Esophagus muscularis mucosa (tissue), 4 donors: ENCODE data around the gene HS2ST1. TPM values are rescaled to one million over a fixed set of nuclear protein-coding genes. Genes with fewer than 3 reads are reported as not detected.

Experiments used
- DNase-seq: peaks from one replicate; pipeline ENCODE4 v3.0.0-alpha.2; 2017; ENCODE audit errors: extremely low spot score
- H3K27ac ChIP-seq, 4 donors: fragments of 200-600 bp; sonication (generic); replicated peaks in 1 of 4; 1 replicate in 3 of 4; 2 replicates in 1 of 4; pipeline ENCODE4 v1.5.1; 2016 to 2019; ENCODE audit warnings: mild to moderate bottlenecking in 1 of 4
- H3K27me3 ChIP-seq, 4 donors: fragments of 200-600 bp; sonication (generic); one replicate each; pipeline versions ENCODE4 v1.5.1 to v1.6.0; 2016 to 2019
- H3K36me3 ChIP-seq, 4 donors: fragments of 200-600 bp; sonication (generic); one replicate each; pipeline ENCODE4 v1.5.1; 2016 to 2019
- H3K4me1 ChIP-seq, 4 donors: fragments of 200-600 bp; sonication (generic); one replicate each; pipeline ENCODE4 v1.5.1; 2016 to 2019
- H3K4me3 ChIP-seq, 4 donors: fragments of 200-600 bp; sonication (generic); 1 replicate in 2 of 4; 2 replicates in 2 of 4; pipeline ENCODE4 v1.5.1; 2016 to 2019; ENCODE audit warnings: mild to moderate bottlenecking in 4 of 4, moderate library complexity in 1 of 4
- H3K9me3 ChIP-seq, 4 donors: fragments of 200-600 bp; sonication (generic); 1 replicate in 3 of 4; 2 replicates in 1 of 4; pipeline ENCODE4 v1.5.1; 2016 to 2019
- EP300 ChIP-seq: sonication (generic); formaldehyde crosslinking; IDR thresholded peaks from one replicate; pipeline ENCODE4 v1.6.1; 2017; ENCODE audit warnings: antibody characterized with exemption
- POLR2A ChIP-seq: fragments of 450-650 bp; IDR thresholded peaks from one replicate; pipeline ENCODE4 v1.6.1; 2017; ENCODE audit warnings: antibody characterized with exemption, moderate library complexity, mild to moderate bottlenecking, low read depth
- POLR2AphosphoS5 ChIP-seq, 2 donors: sonication (generic); formaldehyde crosslinking; IDR thresholded peaks; one replicate each; pipeline ENCODE4 v1.6.1; 2017; ENCODE audit warnings: antibody characterized with exemption in 2 of 2
- WGBS: methylation state at CpG from one replicate; pipeline ENCODE4 v1.1.5; 2018; 5-methylcytosine and 5-hydroxymethylcytosine counted together
- intact Hi-C: fragments of 100-400 bp; cut with DNase I; formaldehyde crosslinking; loops from one replicate; pipeline ENCODE4 v1.15.1; 2023
- total RNA-seq, 4 donors: library from RNA; depleted of rRNA; stranded (reverse); fragments of >200 nt; gene quantifications; one replicate each; pipeline versions ENCODE4 v1.1.0 to v1.2.1, GENCODE V29; 2016
- TF ChIP-seq, protein P1 (sequence below), 3 experiments: fragments of 200-600 bp in 2 of 3; fragments of 450-650 bp in 1 of 3; sonication (generic) in 2 of 3; IDR thresholded peaks; one replicate each; pipeline ENCODE4 v1.5.1; 2017 to 2019; ENCODE audit warnings: antibody characterized with exemption in 3 of 3, mild to moderate bottlenecking in 2 of 3, moderate library complexity in 1 of 3

Gene HS2ST1
- total RNA-seq, 4 donors from 2014 or later, result 8.5 to 11.6 (median 9.4) TPM

DNA sequence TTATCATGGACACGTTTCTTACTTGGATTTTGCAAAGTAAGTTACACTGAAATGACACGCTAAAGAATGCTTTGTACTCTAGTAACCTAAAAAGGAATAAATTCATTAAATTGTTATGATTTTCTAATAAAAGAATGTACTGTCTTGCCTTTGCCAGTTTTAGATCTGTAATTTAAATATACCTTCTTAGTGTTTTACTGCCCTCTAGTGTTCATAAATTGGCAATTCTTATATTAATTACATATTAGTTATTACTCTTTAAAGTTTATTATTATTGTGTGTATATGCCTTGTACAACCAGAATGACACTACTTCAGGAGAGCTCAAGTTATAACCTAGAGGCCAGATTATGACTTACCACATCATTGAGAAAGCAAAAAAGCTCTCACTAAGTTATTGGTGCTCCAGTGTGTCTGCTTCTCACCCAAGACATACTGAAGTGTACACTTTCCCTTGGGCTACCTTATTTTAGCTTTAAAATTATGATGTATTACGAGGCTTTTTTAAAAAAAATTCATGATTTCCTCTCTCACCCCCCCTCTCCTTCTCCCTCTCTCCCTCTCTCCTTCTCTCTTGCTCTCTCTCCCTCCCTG lies 169.9 kb downstream of the HS2ST1 start:
- intact Hi-C loops, result loop anchor here (1.0 to 10.0 kb wide), 4 partner anchors 251 to 710 kb away; partner anchors contain the start of gene SH3GLB1

DNA sequence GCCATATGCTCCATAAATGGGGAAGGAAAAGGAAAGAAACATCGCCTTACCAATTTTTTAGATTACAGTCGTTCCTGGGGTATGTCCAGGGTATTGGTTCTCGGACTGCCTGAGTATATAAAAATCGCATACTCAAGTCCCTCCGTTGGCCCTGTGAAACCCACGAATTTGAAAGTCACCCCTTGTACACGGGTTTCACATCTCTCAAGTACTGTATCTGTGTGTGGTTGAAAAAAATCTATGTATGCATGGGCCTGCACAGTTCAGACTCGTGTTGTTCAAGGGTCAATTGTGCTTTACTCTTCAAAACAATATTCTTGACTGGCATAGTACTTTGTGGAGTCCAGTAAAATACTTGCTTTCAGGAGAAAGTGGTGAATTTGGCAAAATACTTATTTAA lies 171.7 kb downstream of the HS2ST1 start:
- intact Hi-C loops, result loop anchor here (10.0 kb wide), 3 partner anchors 381 to 711 kb away; partner anchors contain the start of gene SH3GLB1
- Histone ChIP-seq H3K36me3 (no peaks in the 10 kb centered on the region), H3K4me3 (no peak overlapping the region), H3K9me3 (no peaks in the 10 kb centered on the region), H3K27ac (no peak overlapping the region), H3K4me1 (peaks cover 0 to 6% (median 5%) of the 10 kb centered on the region in 4 donors), H3K27me3 (no peaks in the 10 kb centered on the region)
- no peak for DNase-seq
- WGBS, result 91% methylated on average over 8 of the region's 8 CpGs
- TF ChIP-seq EP300 (no peak), POLR2AphosphoS5 (IDR thresholded peaks at IDR 0.05) (no peak), POLR2A (no peak)
- TF ChIP-seq, protein P1, sequence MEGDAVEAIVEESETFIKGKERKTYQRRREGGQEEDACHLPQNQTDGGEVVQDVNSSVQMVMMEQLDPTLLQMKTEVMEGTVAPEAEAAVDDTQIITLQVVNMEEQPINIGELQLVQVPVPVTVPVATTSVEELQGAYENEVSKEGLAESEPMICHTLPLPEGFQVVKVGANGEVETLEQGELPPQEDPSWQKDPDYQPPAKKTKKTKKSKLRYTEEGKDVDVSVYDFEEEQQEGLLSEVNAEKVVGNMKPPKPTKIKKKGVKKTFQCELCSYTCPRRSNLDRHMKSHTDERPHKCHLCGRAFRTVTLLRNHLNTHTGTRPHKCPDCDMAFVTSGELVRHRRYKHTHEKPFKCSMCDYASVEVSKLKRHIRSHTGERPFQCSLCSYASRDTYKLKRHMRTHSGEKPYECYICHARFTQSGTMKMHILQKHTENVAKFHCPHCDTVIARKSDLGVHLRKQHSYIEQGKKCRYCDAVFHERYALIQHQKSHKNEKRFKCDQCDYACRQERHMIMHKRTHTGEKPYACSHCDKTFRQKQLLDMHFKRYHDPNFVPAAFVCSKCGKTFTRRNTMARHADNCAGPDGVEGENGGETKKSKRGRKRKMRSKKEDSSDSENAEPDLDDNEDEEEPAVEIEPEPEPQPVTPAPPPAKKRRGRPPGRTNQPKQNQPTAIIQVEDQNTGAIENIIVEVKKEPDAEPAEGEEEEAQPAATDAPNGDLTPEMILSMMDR (IDR thresholded peaks at IDR 0.05), result no peak

More for the DNA sequence above, 169.9 kb downstream of the HS2ST1 start:
- TF ChIP-seq EP300, result no peak
- TF ChIP-seq, protein P1 (IDR thresholded peaks at IDR 0.05), result peak; percentile 33 to 70 (median 60)
- no peaks in the 10 kb centered on the region for H3K9me3 ChIP-seq
- H3K4me3 ChIP-seq, result no peak overlapping the region
- DNase-seq, result no peak
- no peaks in the 10 kb centered on the region for H3K36me3 ChIP-seq
- no peak overlapping the region for H3K27ac ChIP-seq
- no peaks in the 10 kb centered on the region for H3K27me3 ChIP-seq
- 27% methylated on average over 3 of the region's 3 CpGs for WGBS
- peaks cover 0 to 6% (median 3%) of the 10 kb centered on the region in 4 donors for H3K4me1 ChIP-seq

DNA sequence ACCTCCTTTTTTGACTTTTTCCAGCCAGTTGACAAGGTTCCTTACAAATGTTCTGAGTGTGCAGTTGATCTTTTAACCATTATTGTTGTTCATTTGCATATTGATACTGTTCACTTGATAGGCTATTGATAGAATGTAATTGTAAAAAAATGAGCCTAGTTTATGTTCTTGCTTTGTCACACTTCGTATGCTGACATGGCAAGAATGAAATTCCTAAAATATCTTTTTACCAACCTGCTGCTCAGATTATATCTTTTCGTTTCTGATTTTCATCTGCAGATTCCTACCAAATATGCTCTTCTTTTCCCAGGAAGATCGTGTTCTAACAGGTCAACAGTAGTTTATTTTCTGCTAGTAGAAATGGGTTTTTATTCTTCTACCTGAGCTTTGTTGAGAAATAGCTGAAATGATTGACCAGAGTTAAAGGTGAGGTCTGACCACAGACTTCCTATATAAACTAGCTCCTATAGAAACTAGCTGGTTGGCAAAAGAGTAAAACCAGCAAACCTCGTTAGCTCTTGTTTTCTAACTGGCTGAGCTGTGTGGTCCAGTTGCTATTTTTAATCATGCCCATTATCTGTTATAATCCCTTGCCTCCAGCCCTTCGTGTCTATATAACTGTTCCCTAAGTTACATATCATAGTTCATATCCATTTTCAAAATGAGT lies 174.8 kb downstream of the HS2ST1 start:
- peaks cover 0 to 4% (median under 1%) of the 10 kb centered on the region in 4 donors for H3K4me1 ChIP-seq
- H3K36me3 ChIP-seq, result no peaks in the 10 kb centered on the region
- TF ChIP-seq, protein P1 (IDR thresholded peaks at IDR 0.05), result no peak
- TF ChIP-seq POLR2AphosphoS5 (IDR thresholded peaks at IDR 0.05) (no peak), POLR2A (no peak), EP300 (no peak)
- no peaks in the 10 kb centered on the region for H3K27me3 ChIP-seq
- intact Hi-C loops, result loop anchor here (10.0 kb wide), 3 partner anchors 384 to 714 kb away; partner anchors contain the start of gene SH3GLB1
- H3K27ac ChIP-seq, result no peak overlapping the region
- H3K9me3 ChIP-seq, result no peaks in the 10 kb centered on the region
- WGBS, result 76% methylated on average over 5 of the region's 5 CpGs
- no peak for DNase-seq
- no peak overlapping the region for H3K4me3 ChIP-seq

DNA sequence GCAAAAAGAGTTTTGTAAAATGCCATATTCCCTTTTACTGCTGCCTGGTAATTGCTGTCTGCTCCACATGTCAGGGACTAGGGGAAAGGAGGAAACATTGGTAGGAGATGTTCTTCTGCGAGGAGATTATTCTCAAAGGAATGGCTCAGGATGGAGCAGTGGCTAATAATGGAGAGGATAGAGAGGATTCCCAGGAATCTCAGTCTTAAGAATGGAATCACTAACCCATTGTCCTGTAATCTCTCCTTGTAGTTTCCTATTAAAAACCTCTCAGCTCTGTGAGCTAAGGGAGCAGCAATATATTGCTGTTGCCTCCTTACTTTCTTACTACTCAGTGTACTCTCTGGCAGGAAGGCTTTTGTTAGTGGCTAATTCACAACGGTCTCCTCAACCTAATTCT lies 175.4 kb downstream of the HS2ST1 start:
- Histone ChIP-seq H3K4me3 (no peak overlapping the region), H3K36me3 (no peaks in the 10 kb centered on the region), H3K27me3 (no peaks in the 10 kb centered on the region), H3K9me3 (no peaks in the 10 kb centered on the region), H3K27ac (no peak overlapping the region), H3K4me1 (peaks cover 0 to 4% (median 0%) of the 10 kb centered on the region in 4 donors)
- intact Hi-C loops, result loop anchor here (10.0 kb wide), 3 partner anchors 385 to 715 kb away; partner anchors contain the start of gene SH3GLB1
- DNase-seq, result no peak
- 85% methylated on average over 2 of the region's 2 CpGs for WGBS
- TF ChIP-seq POLR2AphosphoS5 (IDR thresholded peaks at IDR 0.05) (no peak), POLR2A (no peak), EP300 (no peak)
- TF ChIP-seq, protein P1 (IDR thresholded peaks at IDR 0.05), result no peak
